HL-60/S4 (cell line): ENCODE data around the gene DPT.

Source experiments
- in situ Hi-C: fragments of 300-500 bp; cut with MboI; formaldehyde crosslinking; loops from 2 replicates; pipeline ENCODE4 v1.14.3; 2022; ENCODE audit warnings: low sequenced_read_pairs

The DPT gene

GRCh38 chr1:168671782-168672181 lies 57.2 kb downstream of the DPT start:
- in situ Hi-C loops: no loop called here

- in situ Hi-C loops: no loop called here
These were observed 63.0 kb downstream of the DPT start for GRCh38 chr1:168665975-168666374.

- in situ Hi-C loops: no loop called here
These were observed 64.8 kb downstream of the DPT start for GRCh38 chr1:168664069-168664834.

GRCh38 chr1:168656485-168656884 lies 72.5 kb downstream of the DPT start:
- in situ Hi-C loops: no loop called here

GRCh38 chr1:168654198-168654915 lies 74.6 kb downstream of the DPT start:
- in situ Hi-C loops: no loop called here

- in situ Hi-C loops: no loop called here
These were observed 75.4 kb downstream of the DPT start for GRCh38 chr1:168653567-168653966.

GRCh38 chr1:168645721-168646120 lies 83.3 kb downstream of the DPT start:
- in situ Hi-C loops: loop anchor here (25.0 kb wide), 1 partner anchor 492 kb away; no protein-coding TSS in a partner anchor
